Measurements from ENCODE around the gene TAAR1.

DNA sequence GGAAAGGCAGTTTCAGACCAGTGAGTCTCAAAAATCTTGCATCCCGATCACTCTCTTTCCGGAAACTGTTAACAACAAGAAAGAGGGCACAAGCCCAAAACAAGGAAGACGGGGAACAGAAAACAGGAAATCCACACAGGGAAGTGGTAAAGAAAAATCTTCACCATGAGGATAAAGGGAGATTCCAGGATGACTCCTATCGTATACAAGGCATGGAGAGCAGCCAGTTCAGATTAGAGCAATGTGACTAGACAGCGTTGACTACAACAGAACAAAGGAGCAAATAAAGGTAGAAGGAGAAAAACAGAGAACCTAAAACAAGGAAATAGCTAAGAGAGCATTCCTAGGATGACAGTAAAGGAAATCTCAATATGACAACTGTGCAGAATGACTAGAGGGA is 28.3 kb upstream of the TAAR1 start:
- TF ChIP-seq, protein P1, sequence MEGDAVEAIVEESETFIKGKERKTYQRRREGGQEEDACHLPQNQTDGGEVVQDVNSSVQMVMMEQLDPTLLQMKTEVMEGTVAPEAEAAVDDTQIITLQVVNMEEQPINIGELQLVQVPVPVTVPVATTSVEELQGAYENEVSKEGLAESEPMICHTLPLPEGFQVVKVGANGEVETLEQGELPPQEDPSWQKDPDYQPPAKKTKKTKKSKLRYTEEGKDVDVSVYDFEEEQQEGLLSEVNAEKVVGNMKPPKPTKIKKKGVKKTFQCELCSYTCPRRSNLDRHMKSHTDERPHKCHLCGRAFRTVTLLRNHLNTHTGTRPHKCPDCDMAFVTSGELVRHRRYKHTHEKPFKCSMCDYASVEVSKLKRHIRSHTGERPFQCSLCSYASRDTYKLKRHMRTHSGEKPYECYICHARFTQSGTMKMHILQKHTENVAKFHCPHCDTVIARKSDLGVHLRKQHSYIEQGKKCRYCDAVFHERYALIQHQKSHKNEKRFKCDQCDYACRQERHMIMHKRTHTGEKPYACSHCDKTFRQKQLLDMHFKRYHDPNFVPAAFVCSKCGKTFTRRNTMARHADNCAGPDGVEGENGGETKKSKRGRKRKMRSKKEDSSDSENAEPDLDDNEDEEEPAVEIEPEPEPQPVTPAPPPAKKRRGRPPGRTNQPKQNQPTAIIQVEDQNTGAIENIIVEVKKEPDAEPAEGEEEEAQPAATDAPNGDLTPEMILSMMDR (IDR thresholded peaks at IDR 0.05), result no peak
- no peak for TF ChIP-seq RFX5 (IDR thresholded peaks at IDR 0.05)
- TF ChIP-seq BHLHE40 (IDR thresholded peaks at IDR 0.05; ENCODE audit: low read depth, low read length), result no peak
- TF ChIP-seq, protein P2, sequence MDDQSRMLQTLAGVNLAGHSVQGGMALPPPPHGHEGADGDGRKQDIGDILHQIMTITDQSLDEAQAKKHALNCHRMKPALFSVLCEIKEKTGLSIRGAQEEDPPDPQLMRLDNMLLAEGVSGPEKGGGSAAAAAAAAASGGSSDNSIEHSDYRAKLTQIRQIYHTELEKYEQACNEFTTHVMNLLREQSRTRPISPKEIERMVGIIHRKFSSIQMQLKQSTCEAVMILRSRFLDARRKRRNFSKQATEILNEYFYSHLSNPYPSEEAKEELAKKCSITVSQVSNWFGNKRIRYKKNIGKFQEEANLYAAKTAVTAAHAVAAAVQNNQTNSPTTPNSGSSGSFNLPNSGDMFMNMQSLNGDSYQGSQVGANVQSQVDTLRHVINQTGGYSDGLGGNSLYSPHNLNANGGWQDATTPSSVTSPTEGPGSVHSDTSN (IDR thresholded peaks at IDR 0.05), result no peak
- no peak for TF ChIP-seq JUN (IDR thresholded peaks at IDR 0.05)
